OCI-LY7 (cell line): ENCODE results near the gene SPTBN4. TPM values are rescaled to one million over a fixed set of nuclear protein-coding genes. Genes with fewer than 3 reads are reported as not detected.
"Not testable (repeated sequence)": the region's sequence is repeated elsewhere in the genome, so short reads cannot be mapped to it uniquely, and the experiment has no call there.

Experiments
- BruUV-seq: library from RNA; stranded (reverse); fragments of 400-500 nt; replicated peaks from 2 replicates; lab custom pipeline; 2021; lab: Mats Ljungman, UMichigan
- CTCF ChIA-PET: fragments of 300-600 bp; sonication (Branson Sonifier 250); formaldehyde crosslinking; loops from one replicate; lab custom pipeline; 2022; ENCODE audit warnings: antibody characterized with exemption; ENCODE audit not compliant: unreplicated experiment; lab: Charles Lee
- POLR2A ChIA-PET: fragments of 300-600 bp; sonication (Branson Sonifier 250); formaldehyde crosslinking; loops from one replicate; lab custom pipeline; 2022; ENCODE audit warnings: antibody characterized with exemption; lab: Charles Lee
- DNase-seq: peaks from one replicate; pipeline ENCODE4 v3.0.0-alpha.2; 2015; ENCODE audit warnings: low spot score
- H2AFZ ChIP-seq: fragments of 200-600 bp; sonication (generic), shearing (Covaris generic); 2 replicates; pipeline ENCODE4 v1.6.1; 2014; ENCODE audit warnings: mild to moderate bottlenecking, antibody characterized with exemption, low read length, moderate library complexity
- H3K27ac ChIP-seq: fragments of 200-600 bp; sonication (generic); 2 replicates; pipeline ENCODE4 v1.5.1; 2014; ENCODE audit warnings: mixed run types, low read depth, mild to moderate bottlenecking, moderate library complexity, low read length, inconsistent platforms; ENCODE audit not compliant: poor library complexity, severe bottlenecking
- H3K36me3 ChIP-seq: fragments of 200-600 bp; sonication (generic); 2 replicates; pipeline ENCODE4 v1.6.1; 2014; ENCODE audit warnings: mild to moderate bottlenecking, antibody characterized with exemption, low read length, moderate library complexity, mixed read lengths; ENCODE audit not compliant: insufficient read depth
- H3K4me1 ChIP-seq: fragments of 200-600 bp; sonication (generic); 2 replicates; pipeline ENCODE4 v1.5.1; 2014; ENCODE audit warnings: mild to moderate bottlenecking, low read length; ENCODE audit not compliant: insufficient read depth, poor library complexity, severe bottlenecking
- H3K4me2 ChIP-seq: fragments of 200-600 bp; sonication (generic); 2 replicates; pipeline ENCODE4 v1.6.1; 2014; ENCODE audit warnings: mild to moderate bottlenecking, low read length
- H3K4me3 ChIP-seq: fragments of 200-600 bp; sonication (generic); 2 replicates; pipeline ENCODE4 v1.5.1; 2014; ENCODE audit warnings: mild to moderate bottlenecking, low read depth, low read length; ENCODE audit not compliant: poor library complexity, severe bottlenecking
- H3K79me2 ChIP-seq: fragments of 200-600 bp; sonication (generic); 2 replicates; pipeline ENCODE4 v1.6.1; 2016; ENCODE audit warnings: low read depth, mild to moderate bottlenecking, low read length, moderate library complexity, mixed read lengths; ENCODE audit not compliant: insufficient read depth
- H3K9me2 ChIP-seq: fragments of 200-600 bp; sonication (generic); 2 replicates; pipeline ENCODE4 v1.6.1; 2016; ENCODE audit warnings: mild to moderate bottlenecking, low read length, mixed read lengths; ENCODE audit not compliant: insufficient read depth
- H3K9me3 ChIP-seq: fragments of 200-600 bp; sonication (generic); 2 replicates; pipeline ENCODE4 v1.6.1; 2014; ENCODE audit warnings: mild to moderate bottlenecking, mixed run types, low read length, mixed read lengths
- H4K20me1 ChIP-seq: fragments of 200-600 bp; sonication (generic); 2 replicates; pipeline ENCODE4 v1.6.1; 2014; ENCODE audit warnings: mild to moderate bottlenecking, antibody characterized with exemption, low read length, moderate library complexity, mixed read lengths; ENCODE audit not compliant: insufficient read depth
- CTCF ChIP-seq: fragments of 200-600 bp; sonication (generic); conservative IDR thresholded peaks from 2 replicates; pipeline ENCODE4 v1.5.1; 2014; ENCODE audit warnings: mild to moderate bottlenecking, antibody characterized with exemption, low read length, moderate library complexity, mixed read lengths
- EZH2phosphoT487 ChIP-seq: fragments of 200-600 bp; sonication (generic); IDR thresholded peaks from 2 replicates; pipeline ENCODE4 v1.6.1; 2018; ENCODE audit warnings: low read depth, borderline replicate concordance, mild to moderate bottlenecking, mixed run types, antibody characterized with exemption, low read length, moderate library complexity, mixed read lengths
- intact Hi-C: fragments of 100-400 bp; cut with micrococcal nuclease; formaldehyde crosslinking; loops from one replicate; pipeline ENCODE4 v1.10.0; 2022; ENCODE audit not compliant: unreplicated experiment
- total RNA-seq, 2 experiments: library from RNA; depleted of rRNA in 1 of 2; stranded (reverse); fragments of >200 nt in 1 of 2; shearing (Covaris generic) in 1 of 2; gene quantifications; 2 replicates each; pipeline ENCODE4 v1.2.3, GENCODE V29; 2014 to 2022

SPTBN4 gene
- total RNA-seq, 2 experiments from 2014 or later, result 4.1 to 6.3 TPM

GRCh38 chr19:40589591-40590429 is 123.0 kb downstream of the SPTBN4 start:
- TF ChIP-seq EZH2phosphoT487 (no peak), CTCF (no peak)
- Histone ChIP-seq H3K27ac (no peak overlapping the region), H3K79me2 (no peaks in the 10 kb centered on the region), H4K20me1 (no peaks in the 10 kb centered on the region), H3K4me3 (no peak overlapping the region), H3K36me3 (peaks cover 7% of the 10 kb centered on the region), H2AFZ (no peak overlapping the region), H3K9me3 (no peaks in the 10 kb centered on the region), H3K4me2 (no peak overlapping the region), H3K9me2 (no peaks in the 10 kb centered on the region), H3K4me1 (peaks cover 15% of the 10 kb centered on the region)
- intact Hi-C loops, result no loop called here
- ChIA-PET CTCF (no interaction called here), POLR2A (no interaction called here)
- BruUV-seq, result no TSS peak
- DNase-seq, result no peak

DNA sequence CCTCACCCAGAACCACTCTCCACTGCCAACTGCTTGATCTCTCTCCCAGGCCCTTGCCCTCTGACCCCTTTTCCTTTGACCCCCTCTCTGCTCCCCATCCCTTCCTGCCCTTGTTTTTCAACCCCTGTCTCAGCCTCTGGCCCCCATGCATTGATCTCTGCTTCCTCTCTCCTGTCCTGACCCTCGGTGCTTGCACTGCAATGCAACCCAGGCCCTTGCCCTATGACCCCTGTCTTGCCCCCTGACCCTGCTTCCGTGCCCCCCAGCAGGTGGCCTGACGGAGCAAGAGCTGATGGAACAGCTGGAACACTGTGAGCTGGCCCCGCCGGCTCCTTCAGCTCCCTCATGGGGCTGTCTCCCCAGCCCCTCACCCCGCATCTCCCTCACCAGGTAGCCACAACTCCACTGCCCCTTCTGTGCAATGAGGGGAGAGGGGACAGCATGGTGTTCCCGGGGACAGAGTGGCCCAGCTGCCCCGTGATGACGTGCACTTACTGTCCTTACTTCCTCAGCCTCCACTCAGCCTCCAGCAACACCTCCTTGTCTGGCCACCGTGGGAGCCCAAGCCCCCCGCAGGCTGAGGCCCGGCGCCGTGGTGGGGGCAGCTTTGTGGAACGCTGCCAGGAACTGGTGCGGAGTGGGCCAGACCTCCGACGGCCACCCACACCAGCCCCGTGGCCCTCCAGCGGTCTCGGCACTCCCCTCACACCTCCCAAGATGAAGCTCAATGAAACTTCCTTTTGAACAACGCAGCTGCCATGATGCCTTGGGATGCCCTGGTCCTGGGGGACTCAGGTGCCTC is 123.9 kb downstream of the SPTBN4 start:
- no peak overlapping the region for H3K27ac ChIP-seq
- intact Hi-C loops, result no loop called here
- ChIA-PET CTCF (no interaction called here), POLR2A (interaction anchor here (0.6 kb wide), 1 partner anchor 20 kb away, joined by 3 read pairs; no protein-coding TSS in a partner anchor)
- H3K4me1 ChIP-seq, result peaks cover 17% of the 10 kb centered on the region
- peaks cover 7% of the 10 kb centered on the region for H3K36me3 ChIP-seq
- no peak overlapping the region for H2AFZ ChIP-seq
- TSS peak; percentile 79 for BruUV-seq
- no peak for TF ChIP-seq CTCF
- TF ChIP-seq EZH2phosphoT487, result no peak
- no peaks in the 10 kb centered on the region for H3K9me3 ChIP-seq
- H3K4me2 ChIP-seq, result no peak overlapping the region
- no peaks in the 10 kb centered on the region for H4K20me1 ChIP-seq
- H3K79me2 ChIP-seq, result no peaks in the 10 kb centered on the region
- DNase-seq, result no peak
- H3K9me2 ChIP-seq, result no peaks in the 10 kb centered on the region
- H3K4me3 ChIP-seq, result no peak overlapping the region

GRCh38 chr19:40591724-40592123 is 124.9 kb downstream of the SPTBN4 start:
- intact Hi-C loops, H3K4me2 ChIP-seq, CTCF ChIA-PET, H3K79me2 ChIP-seq, H3K27ac ChIP-seq, H2AFZ ChIP-seq, H3K36me3 ChIP-seq, DNase-seq, H4K20me1 ChIP-seq, POLR2A ChIA-PET, H3K4me3 ChIP-seq, H3K9me2 ChIP-seq, BruUV-seq, H3K9me3 ChIP-seq: not testable (repeated sequence)
- H3K4me1 ChIP-seq, result peaks cover 17% of the 10 kb centered on the region
